NOMO-1 (cell line): ENCODE measurements around the gene SEC61G.

Experiments used
- DNase-seq, 2 experiments: peaks; one replicate each; lab custom pipeline; 2025; ENCODE audit not compliant: unreplicated experiment in 2 of 2; lab: John Stamatoyannopoulos, UW

The SEC61G gene

DNA sequence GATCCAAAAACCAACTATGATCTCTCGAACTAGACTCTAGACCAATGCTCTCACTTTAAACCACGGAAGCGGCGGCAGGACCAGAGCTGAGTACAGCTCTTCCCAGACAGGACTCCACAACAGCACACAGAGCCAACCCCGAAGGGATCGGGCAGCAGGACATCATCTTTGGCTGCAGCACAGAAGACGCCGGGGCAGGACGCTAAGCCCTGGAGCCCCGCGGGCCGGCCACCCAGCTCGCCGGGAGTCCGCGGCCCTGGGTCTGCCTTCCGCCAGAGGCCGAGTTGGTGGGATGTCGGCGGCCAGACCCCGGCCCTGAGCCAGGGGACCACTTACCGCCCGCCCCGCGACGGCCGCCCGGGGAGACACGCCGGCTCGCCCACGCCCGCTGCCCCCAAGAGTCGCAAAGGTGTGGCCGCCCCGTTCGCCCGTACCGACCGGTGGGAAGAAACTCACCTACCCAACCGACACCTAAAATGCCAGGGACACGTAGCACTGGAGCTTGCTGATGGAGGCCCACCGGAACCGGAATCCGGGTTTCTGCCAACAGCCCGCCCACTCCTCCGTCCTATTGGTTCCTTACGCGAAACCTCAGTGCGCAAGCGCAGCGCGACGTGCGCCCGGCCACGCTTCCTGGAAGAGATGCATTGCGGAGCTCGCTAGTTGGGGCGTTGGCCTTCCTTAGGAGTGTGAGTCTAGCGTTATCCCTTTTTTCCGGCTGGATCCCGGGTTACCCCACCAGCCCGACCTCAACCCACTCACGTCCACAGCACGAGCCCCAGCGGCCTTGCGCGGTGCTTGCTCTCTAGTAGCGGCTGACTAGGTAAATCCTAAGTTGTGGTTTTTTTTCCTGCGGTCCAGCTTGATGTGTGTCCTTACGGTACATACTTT, at the start of gene SEC61G:
TSS of gene SEC61G (minus strand) at position 510 of the 891 bp plus-strand sequence. CDS start 1,623 bp downstream, outside the sequence.
- DNase-seq: peak; percentile 91 to 98

DNA sequence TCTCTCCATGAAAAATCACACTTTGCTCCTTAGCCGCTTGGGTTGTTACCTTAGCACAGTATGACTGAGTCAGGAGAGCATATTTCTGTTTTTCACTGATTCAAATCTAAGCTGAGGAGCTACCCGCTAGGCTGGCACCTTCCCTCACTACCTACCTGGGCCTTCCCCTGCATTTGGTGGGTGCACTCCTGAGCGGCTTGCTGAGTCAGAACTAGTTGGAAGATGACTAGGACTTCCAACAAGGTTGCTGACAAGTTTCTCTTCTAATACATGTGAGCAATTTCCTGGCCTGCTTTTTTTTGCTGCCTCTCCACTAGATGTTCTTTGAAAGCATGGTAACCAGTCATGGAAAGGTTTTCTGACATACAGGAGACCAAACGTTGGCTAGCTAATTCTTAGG, 43.8 kb upstream of the SEC61G start:
- DNase-seq: no peak

DNA sequence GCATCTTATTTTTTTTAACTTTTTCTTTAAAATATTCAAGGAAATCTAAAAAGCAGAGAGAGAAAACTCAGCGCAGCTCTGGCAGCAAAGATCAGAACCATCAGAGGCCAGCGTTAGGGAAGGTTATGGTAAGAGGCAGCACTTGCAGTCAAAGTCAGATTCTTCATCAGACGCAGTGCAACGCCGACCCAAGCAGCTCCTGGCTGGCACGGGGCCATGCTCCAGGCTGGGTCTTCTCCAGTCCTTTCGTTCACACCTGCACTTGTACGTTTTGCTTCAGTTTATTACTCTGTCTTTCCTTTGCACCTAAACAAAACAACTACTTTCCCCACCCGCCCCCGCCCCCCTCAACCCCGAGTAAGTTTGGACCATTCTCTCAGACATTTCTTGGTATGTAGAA, 43.1 kb upstream of the SEC61G start:
- DNase-seq: no peak

DNA sequence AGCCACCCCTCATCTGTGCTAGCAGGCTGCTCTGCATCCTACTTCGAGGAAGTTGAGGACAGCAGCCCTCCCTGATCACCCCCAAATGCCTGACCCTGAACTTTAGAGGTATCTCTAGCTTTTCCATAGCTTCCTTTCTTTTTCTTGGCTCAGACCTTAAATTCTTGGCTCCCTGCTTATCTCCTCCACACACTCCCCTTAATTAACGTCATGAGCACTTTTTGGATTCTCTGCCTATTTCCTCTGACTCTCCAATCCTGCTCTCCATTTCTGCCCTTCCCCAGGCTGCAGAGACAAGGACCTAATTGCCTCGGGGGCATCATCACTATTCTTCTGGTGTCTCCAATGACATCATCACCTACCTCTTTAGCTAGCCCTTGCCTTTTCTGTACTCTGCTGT, 40.8 kb upstream of the SEC61G start:
- no peak for DNase-seq

DNA sequence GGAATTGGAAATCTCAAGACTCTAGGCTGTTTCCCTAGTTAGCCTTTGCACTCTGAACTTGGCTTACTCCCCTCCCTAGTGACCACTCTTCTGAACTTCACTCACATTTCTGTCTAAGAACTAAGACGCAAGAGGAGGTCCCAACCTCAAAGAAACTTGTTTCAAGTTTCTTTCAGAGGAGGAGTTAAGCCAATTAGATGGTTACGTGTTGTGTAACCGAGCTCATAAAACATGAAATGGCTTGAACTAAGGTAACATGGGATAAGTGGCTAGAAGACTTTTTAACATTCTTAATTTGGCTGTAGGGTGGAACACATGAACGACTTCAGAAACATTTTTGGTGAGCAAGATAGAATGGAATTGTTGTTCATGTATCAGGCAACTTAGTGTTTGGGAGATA, 39.5 kb upstream of the SEC61G start:
- DNase-seq: no peak

DNA sequence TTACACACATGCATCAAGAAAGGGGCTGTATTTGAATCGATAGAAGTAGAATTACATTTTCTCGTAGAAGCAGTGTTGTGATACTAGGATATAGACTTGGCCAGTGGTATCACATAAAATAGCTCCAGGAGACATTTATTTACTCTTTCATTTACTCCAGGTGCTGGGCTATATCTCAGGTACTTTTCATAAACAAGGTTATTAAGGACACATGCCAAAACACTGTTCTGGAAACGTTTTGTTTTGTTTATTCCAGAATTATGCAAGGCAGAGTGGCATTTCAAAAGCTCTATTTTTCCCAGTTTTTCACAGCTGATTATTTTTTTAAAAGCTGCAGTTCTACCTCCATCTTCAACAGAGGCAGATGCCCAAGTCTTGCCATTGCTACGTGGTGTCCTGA, 37.8 kb upstream of the SEC61G start:
- DNase-seq: no peak

- no peak for DNase-seq
Measured at GRCh38 chr7:54796150-54796549, 37.1 kb upstream of the SEC61G start.

- DNase-seq: no peak
Measured at GRCh38 chr7:54792383-54792782, 33.4 kb upstream of the SEC61G start.

DNA sequence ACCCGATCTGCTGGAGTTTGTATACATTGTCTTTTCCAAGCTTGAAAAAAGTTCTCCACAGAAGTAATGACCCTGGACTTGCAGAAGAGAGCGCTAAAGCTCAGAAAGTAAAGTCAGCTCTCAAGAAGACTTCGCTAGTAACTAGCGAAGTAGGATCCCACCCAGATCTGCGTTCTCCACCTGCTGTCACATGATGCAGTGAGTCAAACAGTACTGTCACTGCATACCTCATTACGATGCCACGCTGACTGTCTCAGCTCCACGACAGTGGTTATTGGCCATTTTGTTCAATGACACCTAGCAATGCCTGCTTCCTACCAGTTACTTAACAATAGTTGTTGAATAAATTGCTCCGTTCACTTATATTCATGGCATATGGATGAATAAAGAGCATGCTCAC, 29.7 kb upstream of the SEC61G start:
- DNase-seq: peak; percentile 41 to 55

DNA sequence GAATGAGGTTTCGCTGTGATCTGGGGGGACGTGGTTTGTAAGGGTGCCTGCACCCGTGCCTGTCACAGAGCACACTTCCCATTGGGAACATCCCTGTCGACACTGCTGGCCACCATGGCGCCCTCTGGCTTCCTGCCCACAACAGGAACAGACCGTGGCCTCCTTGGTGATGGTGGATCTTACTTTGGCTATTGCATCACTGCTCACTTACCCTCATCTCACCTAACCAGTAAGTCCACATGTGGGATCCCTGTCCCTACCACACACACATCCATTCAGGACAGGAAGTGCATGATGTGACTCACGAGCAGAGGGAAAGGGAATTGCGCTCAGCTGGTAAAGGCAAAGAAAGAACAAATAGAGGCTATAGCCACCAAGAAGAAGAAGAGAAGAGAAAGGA, 26.2 kb upstream of the SEC61G start:
- DNase-seq: no peak

DNA sequence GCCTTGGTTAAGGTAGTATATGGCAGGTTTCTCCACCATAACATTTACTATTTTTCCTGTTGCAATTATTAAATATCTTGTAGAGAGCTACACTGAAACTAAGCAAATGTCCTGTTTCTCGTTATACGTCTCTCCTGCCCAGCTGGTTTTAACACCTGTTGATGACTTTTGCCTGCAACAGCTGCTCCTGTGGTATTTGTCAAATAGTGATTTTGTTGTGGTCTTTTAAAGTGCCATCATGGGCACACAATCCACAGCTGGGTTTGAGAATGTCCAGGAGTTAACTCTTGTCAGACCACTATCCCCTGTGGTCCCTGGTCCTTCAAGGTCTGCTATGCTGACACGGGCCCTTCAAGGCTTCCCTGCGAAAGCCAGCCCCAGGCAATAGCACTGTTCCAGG, 24.9 kb upstream of the SEC61G start:
- no peak for DNase-seq

- no peak for DNase-seq
Measured at GRCh38 chr7:54782829-54783228, 23.8 kb upstream of the SEC61G start.

DNA sequence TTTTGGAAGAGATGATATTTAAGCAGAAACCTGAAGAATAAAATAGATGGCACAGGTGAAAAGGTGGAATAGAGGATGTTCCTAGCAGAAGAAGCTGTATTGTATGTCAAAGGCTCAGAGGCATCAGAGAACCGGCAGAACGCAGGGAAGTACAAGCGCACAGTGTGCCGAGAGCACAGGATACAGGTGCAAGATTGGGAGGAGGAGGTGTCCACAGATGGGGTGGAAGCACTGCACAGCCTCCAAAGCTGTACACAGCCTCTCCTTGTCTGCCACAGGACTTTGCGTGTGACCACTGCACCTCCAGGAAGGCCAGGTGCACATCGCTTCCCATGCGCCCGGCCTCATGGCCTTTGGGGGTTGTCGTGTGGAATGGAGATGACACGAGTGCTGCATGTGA, 23.3 kb upstream of the SEC61G start:
- no peak for DNase-seq

DNA sequence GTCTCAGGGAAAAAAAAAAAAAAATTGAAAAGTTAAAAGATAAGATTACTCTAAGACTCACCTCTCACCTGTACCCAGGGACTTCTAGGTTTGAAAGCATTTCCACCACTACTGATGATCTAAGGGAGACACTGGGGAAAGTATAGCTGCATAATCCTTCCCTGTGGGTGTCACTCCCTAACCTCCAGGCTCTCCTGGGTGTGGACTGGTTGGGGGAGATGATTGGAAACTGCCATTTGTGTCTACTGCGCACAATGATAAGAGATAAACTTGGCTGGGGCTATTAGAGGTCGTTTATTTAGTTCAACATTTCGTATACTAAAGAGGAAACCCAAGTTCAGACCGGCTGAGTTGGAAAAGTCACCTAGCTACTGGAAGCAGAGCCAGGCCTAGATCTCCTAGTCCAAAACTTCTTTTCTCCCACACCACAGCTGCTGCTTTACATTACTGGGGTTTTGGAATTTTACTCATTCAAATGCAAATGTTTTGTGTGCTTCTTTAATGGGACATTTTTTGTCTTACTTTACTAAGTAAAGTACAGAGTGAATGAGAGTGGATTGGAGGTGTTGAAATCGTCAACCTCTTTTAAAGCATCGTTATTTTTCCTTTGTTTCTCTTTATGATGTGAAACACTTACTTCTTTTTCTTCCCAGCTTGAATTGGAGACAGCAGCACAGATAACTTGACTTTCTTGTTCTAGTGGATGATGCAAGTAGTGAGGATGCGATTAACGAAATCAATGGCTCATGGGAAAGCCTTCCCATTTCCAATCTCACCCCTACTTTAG, 22.3 kb upstream of the SEC61G start:
- DNase-seq: no peak

- DNase-seq: no peak
Measured at GRCh38 chr7:54780490-54780889, 21.5 kb upstream of the SEC61G start.

- DNase-seq: no peak
Measured at GRCh38 chr7:54778696-54779540, 19.9 kb upstream of the SEC61G start.

- no peak for DNase-seq
Measured at GRCh38 chr7:54778166-54778565, 19.2 kb upstream of the SEC61G start.

- DNase-seq: no peak
Measured at GRCh38 chr7:54774785-54775740, 16.1 kb upstream of the SEC61G start.

GRCh38 chr7:54773472-54774399, 14.7 kb upstream of the SEC61G start:
- DNase-seq: peak; percentile 38 to 54
